GDM1 (cell line): ENCODE measurements around the gene HSD17B13.

Experiments used
- DNase-seq: peaks from one replicate; lab custom pipeline; 2025; lab: John Stamatoyannopoulos, UW

HSD17B13 gene

DNA sequence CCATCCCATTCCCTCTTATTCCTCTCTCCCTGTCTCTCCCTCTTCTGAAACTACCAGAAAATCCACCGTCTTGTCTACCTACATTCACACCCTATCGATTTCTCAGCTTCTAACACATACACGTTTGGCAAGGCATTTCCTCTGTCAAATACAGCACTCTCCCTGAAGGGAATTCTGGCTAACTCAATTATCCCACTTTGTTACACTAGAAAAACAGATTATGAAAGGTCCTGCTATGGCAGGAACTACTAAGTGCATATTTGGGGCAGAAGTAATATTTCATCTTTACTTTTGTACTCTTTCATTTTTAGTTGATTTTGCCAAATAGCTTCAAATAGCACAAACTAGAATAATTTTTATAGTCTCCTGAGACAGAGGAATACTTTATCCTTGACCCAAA, 55.7 kb downstream of the HSD17B13 start:
- DNase-seq = no peak

DNA sequence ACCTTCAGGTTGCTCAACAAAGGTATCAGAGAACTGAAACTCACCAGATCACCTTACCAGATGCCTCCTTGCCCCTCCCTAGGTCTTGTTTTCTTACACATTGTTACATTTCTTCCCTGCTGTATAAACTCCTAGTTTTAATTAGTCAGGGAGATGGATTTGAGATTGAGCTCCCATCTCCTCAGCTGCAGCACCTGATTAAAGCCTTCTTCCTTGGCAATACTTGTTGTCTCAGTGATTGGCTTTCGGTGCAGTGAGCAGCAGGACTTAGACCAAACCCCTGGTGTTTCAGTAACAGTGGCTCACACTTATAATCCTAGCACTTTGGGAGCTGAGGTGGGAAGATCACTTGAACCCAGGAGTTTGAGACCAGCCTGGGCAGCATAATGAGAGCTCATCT, 59.8 kb downstream of the HSD17B13 start:
- DNase-seq = no peak

DNA sequence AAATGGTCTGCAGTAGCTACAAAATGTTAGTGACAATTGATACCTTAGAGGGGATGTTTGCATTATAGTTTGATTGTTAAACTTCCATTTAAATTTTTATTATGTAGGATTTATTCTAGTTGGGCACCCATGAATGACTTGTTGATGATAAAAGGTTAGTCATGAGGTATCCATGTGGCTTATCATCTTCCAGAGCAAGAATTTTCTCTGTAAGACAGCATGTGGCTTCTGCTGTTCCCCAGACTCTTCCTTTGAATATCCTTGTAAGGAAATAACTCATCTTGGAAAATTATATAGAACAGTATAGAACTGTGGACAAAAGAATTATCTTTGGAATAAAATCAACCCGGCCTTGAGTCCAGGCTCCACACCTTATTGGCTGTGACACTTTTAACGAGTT, 62.2 kb downstream of the HSD17B13 start:
- no peak for DNase-seq

DNA sequence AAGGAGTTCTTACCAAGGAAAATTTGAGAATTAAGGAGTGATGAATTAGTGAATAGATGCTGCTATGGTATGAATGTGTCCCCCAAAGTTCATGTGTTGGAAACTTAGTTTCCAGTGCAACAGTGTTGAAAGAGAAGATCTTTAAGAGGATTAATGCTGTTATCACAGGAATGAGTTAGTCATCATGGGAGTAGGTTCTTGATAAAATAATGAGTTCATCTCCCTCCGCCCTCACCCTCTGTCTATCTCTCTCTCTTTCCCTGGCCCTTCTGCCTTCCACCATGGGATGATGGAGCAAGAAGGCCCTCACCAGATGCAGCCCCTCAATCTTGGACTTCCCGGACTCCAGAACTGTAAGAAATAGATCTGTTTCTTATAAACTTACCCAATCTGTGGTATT, 64.0 kb downstream of the HSD17B13 start:
- DNase-seq = no peak

DNA sequence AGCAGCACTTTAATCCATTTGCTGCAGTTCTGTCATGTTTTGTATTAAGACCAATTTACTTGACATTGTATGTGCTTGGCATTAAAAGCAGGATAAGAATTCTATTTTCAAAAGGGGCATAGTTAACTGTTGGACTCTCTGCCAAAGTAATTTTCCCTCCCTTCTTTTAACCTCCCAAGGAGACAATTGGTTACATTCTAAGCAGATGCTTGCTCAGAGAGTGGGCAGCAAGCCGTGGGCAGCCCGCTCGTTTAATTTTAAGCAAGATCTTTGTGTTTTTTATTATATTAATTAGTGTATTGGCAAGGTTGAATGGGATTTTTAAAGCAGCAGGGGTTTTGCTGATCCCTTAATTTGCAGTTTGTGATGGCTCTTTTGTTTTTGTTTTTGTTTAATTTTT, 65.2 kb downstream of the HSD17B13 start:
- no peak for DNase-seq

DNA sequence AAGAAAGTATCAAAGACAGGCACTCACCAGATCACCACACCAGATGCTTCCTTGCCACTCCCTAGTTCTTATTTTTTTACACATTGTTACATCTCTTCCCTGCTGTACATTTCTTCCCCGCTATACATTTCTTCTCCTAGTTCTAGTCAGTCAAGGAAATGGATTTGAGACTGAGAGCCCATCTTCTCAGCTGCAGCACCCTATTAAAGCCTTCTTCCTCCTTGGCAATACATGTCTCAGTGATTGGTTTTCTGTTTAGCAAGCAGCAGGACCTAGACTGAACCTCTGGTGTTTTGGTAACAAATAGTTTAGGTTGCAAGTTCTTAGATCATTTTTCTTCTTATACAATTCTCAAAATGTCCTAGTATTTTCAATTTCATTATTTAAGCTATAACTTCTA, 66.9 kb downstream of the HSD17B13 start:
- no peak for DNase-seq
